GM12801 (cell line): ENCODE results near the gene UVRAG.

ENCODE experiments used
- TF ChIP-seq, protein P1 (sequence below): IDR thresholded peaks from one replicate; pipeline ENCODE4 v1.5.1; 2011; ENCODE audit warnings: control low read depth; ENCODE audit not compliant: insufficient read length; ENCODE audit errors: extremely low read depth

UVRAG gene

DNA sequence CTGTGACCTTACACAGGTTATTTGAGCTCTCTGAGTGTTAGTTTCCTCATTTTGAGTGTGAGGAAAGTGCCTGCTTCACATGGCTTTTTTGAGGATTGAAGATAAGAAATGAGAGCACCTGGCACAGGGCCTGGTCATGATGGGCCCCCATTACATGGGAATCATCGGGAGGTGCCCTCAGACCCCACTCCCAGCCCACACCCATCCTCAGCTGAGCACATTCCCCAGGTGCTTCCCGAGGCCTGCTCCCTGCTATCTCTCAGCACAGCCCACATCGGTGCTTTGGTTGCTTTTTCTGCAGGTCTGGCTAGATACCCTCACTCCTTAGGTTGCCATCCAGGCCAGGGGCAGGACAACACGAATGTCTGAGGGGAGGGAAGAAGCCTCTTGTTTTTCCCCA is 29.8 kb upstream of the UVRAG start:
- TF ChIP-seq, protein P1, sequence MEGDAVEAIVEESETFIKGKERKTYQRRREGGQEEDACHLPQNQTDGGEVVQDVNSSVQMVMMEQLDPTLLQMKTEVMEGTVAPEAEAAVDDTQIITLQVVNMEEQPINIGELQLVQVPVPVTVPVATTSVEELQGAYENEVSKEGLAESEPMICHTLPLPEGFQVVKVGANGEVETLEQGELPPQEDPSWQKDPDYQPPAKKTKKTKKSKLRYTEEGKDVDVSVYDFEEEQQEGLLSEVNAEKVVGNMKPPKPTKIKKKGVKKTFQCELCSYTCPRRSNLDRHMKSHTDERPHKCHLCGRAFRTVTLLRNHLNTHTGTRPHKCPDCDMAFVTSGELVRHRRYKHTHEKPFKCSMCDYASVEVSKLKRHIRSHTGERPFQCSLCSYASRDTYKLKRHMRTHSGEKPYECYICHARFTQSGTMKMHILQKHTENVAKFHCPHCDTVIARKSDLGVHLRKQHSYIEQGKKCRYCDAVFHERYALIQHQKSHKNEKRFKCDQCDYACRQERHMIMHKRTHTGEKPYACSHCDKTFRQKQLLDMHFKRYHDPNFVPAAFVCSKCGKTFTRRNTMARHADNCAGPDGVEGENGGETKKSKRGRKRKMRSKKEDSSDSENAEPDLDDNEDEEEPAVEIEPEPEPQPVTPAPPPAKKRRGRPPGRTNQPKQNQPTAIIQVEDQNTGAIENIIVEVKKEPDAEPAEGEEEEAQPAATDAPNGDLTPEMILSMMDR = no peak

DNA sequence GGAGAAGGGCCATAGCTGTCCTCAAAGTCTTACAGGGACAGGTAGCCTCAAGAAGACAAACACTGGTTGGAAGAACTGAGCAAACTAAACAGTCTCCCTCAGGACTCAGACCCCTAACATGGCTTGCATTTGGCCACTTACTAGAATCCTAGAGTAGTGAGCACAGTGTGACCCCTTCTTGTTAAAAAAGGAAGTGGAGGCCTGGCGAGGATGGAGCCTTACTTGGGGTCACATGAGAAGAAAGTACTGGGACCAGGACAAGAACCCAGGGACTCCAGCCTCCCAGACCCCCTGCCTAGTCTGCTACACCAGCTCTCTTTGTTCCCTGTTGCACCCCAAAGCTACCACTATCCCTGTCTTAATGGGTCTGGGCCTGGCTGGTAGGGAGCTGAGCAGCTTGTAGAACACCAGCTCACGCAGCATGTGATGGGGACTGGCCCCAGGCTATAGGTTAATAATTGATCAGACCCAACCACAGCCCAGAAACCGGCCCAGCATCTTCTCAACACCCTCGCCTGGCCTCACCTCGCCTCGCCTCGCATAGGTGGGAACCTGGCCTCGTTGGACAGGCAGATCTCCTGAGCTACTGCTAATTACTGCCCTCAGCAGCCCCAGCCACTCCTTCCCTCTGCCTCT is 28.8 kb upstream of the UVRAG start:
- TF ChIP-seq, protein P1 = no peak

DNA sequence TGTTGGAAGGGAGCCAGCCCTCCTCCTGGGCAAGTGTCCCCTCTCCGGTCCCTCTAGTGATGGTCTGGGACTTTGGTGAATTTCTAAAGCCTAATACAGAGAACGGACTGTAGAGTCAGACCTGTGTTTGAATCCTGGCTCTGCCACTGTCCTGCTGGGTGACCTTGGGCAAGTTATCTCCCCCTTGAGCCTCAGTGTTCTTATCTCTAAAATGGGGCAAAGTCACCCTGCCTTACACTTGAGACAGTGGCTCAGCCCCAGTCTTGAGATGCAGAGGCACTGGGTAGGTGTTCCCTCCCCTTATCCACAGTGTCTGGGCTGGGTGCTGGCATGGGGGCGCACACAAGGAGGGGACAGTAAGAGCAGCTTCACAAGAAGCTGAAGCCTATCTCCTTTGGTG is 25.5 kb upstream of the UVRAG start:
- TF ChIP-seq, protein P1 = no peak

DNA sequence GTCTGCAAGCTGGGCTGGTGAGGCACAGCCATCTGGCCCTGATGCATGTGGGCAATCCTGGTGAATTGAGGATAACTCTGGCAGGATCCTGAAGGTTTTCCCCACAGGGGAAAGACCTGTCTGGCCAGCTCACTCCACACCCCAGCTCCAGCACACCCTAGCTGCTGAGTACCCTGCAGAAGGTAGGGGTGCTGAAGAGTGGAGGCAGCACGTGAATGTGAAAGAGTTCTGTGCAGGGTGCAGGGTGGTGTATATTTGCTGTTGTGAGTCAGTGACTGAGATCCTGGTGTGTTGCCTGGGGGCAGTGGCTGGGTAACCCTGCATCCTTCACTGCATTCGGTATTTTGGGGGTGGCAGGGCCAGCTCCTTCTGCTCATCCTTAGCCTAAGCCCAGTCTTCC is 24.0 kb upstream of the UVRAG start:
- TF ChIP-seq, protein P1 = no peak

DNA sequence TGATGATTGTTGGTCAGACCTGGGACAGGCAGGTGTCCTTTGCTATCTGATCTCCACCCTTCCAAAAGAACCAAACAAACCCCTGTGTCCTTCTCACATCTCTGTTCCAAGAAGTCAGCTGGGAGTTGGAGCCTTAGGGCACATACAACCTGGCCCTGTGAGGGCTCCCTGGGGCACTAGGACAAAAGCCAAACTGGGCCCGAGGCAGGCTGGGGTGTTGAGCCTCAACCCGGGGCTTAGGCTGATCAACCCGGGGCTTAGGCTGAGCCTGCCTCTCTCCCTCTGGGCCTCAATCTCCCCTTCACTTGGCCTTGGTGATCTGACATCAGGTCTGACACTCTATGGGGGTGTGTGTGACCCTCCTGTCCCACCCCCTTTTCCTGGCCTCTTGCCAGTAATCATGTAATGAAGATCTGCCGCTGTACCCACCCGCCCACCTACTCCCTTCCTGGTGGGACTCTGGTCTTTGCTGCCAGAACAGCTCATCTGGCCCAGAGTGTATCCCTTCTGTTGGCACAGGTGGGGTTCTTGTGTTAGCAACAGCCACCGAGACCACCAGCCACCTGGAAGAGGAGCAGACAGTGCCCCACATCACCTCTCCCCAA is 22.8 kb upstream of the UVRAG start:
- TF ChIP-seq, protein P1 = no peak

DNA sequence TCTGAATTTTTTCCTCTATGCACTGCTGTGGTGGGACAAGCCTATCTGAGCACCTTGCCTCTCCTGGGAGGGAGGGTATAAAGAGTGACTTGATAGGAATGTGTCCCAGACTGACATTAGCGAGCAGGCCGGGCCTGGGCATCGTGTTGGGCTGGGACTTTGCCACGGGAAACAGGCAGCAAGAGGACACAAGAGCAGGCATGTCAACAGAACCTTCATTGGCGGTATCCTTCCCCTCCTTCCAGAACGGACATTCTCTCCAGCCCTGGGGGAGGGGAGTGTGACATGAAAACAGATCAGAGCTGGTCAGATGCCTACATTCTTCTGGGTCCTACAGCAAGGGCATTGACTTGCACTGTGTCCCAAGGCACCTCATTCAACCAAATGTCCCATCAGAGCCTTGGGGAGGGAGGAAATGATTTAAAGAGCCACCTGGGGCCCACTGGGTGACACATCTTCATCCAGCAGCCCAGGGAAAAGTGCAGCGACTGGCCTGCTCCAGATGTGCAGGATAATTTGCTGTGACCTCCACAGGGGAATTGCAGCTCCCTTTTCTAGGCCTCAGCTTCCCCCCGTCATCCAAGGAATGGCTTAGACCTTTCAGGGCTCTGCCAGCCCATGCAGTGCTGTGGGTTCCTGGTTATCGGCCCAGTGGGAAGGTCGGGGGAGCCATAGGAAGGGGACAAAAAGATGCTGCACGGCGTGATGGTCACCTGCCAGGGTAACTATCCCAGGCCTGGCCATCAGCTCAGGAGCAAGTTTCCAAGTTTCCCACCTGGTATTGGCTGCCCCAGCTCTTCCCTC is 21.8 kb upstream of the UVRAG start:
- TF ChIP-seq, protein P1 = no peak

DNA sequence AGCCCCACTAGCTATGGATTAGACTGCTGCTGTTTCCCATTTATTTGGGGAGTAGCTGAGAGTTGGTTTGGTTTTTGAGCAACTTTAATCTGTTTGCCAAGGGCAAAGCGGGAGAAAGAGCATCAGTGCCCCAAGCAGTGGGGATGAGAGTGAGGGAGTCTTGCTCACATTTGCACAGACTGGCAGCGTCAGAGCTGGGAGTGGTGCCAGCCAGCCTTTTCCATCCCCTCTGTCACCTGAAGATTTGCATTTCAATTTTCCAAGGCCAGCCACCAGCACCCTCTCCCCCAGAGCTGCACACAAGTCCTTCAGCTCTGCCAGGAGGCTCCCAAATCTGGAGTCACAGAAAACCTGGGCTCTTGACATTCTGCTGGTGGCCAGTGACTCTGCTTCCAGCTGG is 21.0 kb upstream of the UVRAG start:
- TF ChIP-seq, protein P1 = no peak
